Fibroblast of lung (primary cell): ENCODE data around the gene KIAA2012. TPM values are rescaled to one million over a fixed set of nuclear protein-coding genes. Genes with fewer than 3 reads are reported as not detected.
A peak's percentile ranks its signal among the peaks of the same experiment; 100 is the strongest.

Source experiments
- DNase-seq, 2 donors: peaks; one replicate each; pipeline versions ENCODE4 v3.0.0 to v3.0.0-alpha.2; 2010; ENCODE audit warnings: low read depth in 2 of 2
- H2AFZ ChIP-seq: 2 replicates; pipeline ENCODE4 v1.5.1; 2012; ENCODE audit warnings: low read length, control low read depth, inconsistent platforms
- H3K27ac ChIP-seq: 2 replicates; pipeline ENCODE4 v1.5.1; 2011; ENCODE audit warnings: low read length, control low read depth; ENCODE audit not compliant: insufficient read depth
- H3K27me3 ChIP-seq: 2 replicates; pipeline ENCODE4 v1.5.1; 2011; ENCODE audit warnings: mild to moderate bottlenecking, low read length; ENCODE audit not compliant: control insufficient read depth, insufficient read depth
- H3K36me3 ChIP-seq: 2 replicates; pipeline ENCODE4 v1.5.1; 2011; ENCODE audit warnings: low read length; ENCODE audit not compliant: control insufficient read depth, insufficient read depth
- H3K4me1 ChIP-seq: 2 replicates; pipeline ENCODE4 v1.5.1; 2011; ENCODE audit warnings: low read length; ENCODE audit not compliant: control insufficient read depth, insufficient read depth; ENCODE audit errors: extremely low read depth
- H3K4me2 ChIP-seq: 2 replicates; pipeline ENCODE4 v1.5.1; 2011; ENCODE audit warnings: low read length, control low read depth; ENCODE audit not compliant: insufficient read depth; ENCODE audit errors: extremely low read depth
- H3K4me3 ChIP-seq, 4 experiments: fragments of 200-600 bp in 1 of 4; sonication (generic) in 1 of 4; replicated peaks in 1 of 4; 2 replicates each; pipeline ENCODE4 v1.5.1; 2011 to 2016; ENCODE audit warnings: low read length in 4 of 4, low read depth in 3 of 4, mild to moderate bottlenecking in 3 of 4, control low read depth in 2 of 4, inconsistent platforms in 1 of 4, mixed read lengths in 1 of 4; ENCODE audit not compliant: insufficient read depth in 1 of 4; ENCODE audit errors: control extremely low read depth in 1 of 4
- H3K79me2 ChIP-seq: 2 replicates; pipeline ENCODE4 v1.5.1; 2012; ENCODE audit warnings: mild to moderate bottlenecking, low read length, inconsistent platforms; ENCODE audit not compliant: control insufficient read depth, insufficient read depth
- H3K9ac ChIP-seq: 2 replicates; pipeline ENCODE4 v1.5.1; 2011; ENCODE audit warnings: mild to moderate bottlenecking, low read length, control low read depth; ENCODE audit not compliant: insufficient read depth
- H3K9me3 ChIP-seq: 2 replicates; pipeline ENCODE4 v1.5.1; 2012; ENCODE audit warnings: low read depth, low read length; ENCODE audit not compliant: control insufficient read depth, insufficient read depth
- H4K20me1 ChIP-seq: 2 replicates; pipeline ENCODE4 v1.5.1; 2011; ENCODE audit warnings: low read length; ENCODE audit not compliant: control insufficient read depth, insufficient read depth; ENCODE audit errors: extremely low read depth
- EZH2 ChIP-seq: IDR thresholded peaks from 2 replicates; pipeline ENCODE4 v1.5.1; 2012; ENCODE audit warnings: low read length, control low read depth, mild to moderate bottlenecking; ENCODE audit errors: missing control alignments
- polyA plus RNA-seq, 2 donors: library from polyadenylated mRNA; depleted of rRNA in 1 of 2; stranded (reverse) in 1 of 2; unstranded in 1 of 2; fragments of >200 nt; gene quantifications; 2 replicates each; pipeline ENCODE4 v1.2.1, GENCODE V29; 2011 to 2012; ENCODE audit warnings: missing spikeins in 1 of 2
- total RNA-seq: library from RNA; depleted of rRNA; stranded (reverse); fragments of >200 nt; gene quantifications from 2 replicates; pipeline ENCODE4 v1.2.1, GENCODE V29; 2014
- TF ChIP-seq, protein P1 (sequence below), 2 donors: IDR thresholded peaks in 1 of 2; conservative IDR thresholded peaks in 1 of 2; 1 replicate in 1 of 2; 2 replicates in 1 of 2; pipeline ENCODE4 v1.5.1; 2011 to 2012; ENCODE audit warnings: low read length in 2 of 2, control low read depth in 1 of 2, inconsistent platforms in 1 of 2, low read depth in 1 of 2, mild to moderate bottlenecking in 1 of 2

The KIAA2012 gene
- total and polyA plus RNA-seq, 2 donors (not counting 1 experiment from before 2014, with no cell fraction given), result 0.09 TPM; not detected in 1

GRCh38 chr2:202184557-202184956, 111.5 kb downstream of the KIAA2012 start:
- H4K20me1 ChIP-seq, result no peaks in the 10 kb centered on the region

DNA sequence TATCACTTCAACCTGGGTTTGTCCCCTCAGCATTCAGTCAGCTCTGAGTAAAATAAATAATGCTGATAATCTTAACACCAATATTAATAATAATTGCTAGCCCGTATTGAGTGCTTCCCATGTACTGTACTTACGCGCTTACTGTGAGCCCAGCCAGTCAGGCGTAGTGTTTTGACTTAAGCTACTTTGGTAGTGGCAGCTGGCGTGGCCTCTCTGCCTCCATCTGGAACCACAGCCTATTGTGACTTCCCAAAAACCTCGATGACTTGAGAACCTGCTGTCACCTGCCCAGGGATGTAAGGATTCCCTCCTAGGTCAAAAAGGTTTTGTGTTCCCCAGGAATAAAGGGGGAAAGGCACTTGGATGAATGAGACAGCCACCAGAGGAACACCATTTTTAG, 112.1 kb downstream of the KIAA2012 start:
- TF ChIP-seq EZH2, result no peak
- TF ChIP-seq, protein P1, sequence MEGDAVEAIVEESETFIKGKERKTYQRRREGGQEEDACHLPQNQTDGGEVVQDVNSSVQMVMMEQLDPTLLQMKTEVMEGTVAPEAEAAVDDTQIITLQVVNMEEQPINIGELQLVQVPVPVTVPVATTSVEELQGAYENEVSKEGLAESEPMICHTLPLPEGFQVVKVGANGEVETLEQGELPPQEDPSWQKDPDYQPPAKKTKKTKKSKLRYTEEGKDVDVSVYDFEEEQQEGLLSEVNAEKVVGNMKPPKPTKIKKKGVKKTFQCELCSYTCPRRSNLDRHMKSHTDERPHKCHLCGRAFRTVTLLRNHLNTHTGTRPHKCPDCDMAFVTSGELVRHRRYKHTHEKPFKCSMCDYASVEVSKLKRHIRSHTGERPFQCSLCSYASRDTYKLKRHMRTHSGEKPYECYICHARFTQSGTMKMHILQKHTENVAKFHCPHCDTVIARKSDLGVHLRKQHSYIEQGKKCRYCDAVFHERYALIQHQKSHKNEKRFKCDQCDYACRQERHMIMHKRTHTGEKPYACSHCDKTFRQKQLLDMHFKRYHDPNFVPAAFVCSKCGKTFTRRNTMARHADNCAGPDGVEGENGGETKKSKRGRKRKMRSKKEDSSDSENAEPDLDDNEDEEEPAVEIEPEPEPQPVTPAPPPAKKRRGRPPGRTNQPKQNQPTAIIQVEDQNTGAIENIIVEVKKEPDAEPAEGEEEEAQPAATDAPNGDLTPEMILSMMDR (conservative IDR thresholded peaks at IDR 0.05 in 1 of 2, IDR thresholded peaks at IDR 0.05 in 1 of 2; ENCODE audit: low read depth in 1 of 2, low read length in 2 of 2), result no peak
- no peak overlapping the region for H3K27ac ChIP-seq
- no peaks in the 10 kb centered on the region for H3K27me3 ChIP-seq
- H3K4me3 ChIP-seq, result no peak overlapping the region
- H3K9ac ChIP-seq, result no peak overlapping the region
- no peaks in the 10 kb centered on the region for H3K36me3 ChIP-seq
- no peaks in the 10 kb centered on the region for H3K9me3 ChIP-seq
- no peak overlapping the region for H3K4me2 ChIP-seq
- no peak for DNase-seq
- peaks cover 2% of the 10 kb centered on the region for H3K4me1 ChIP-seq
- H4K20me1 ChIP-seq, result no peaks in the 10 kb centered on the region
- no peak overlapping the region for H2AFZ ChIP-seq
- H3K79me2 ChIP-seq, result no peaks in the 10 kb centered on the region

More at GRCh38 chr2:202184557-202184956, 111.5 kb downstream of the KIAA2012 start:
- Histone ChIP-seq H3K4me2 (no peak overlapping the region), H3K9me3 (no peaks in the 10 kb centered on the region), H3K27ac (no peak overlapping the region), H2AFZ (no peak overlapping the region), H3K9ac (no peak overlapping the region), H3K4me1 (peaks cover 2% of the 10 kb centered on the region), H3K4me3 (no peak overlapping the region), H3K27me3 (no peaks in the 10 kb centered on the region), H3K36me3 (no peaks in the 10 kb centered on the region), H3K79me2 (no peaks in the 10 kb centered on the region)
- TF ChIP-seq EZH2, result no peak
- TF ChIP-seq, protein P1 (conservative IDR thresholded peaks at IDR 0.05 in 1 of 2, IDR thresholded peaks at IDR 0.05 in 1 of 2; ENCODE audit: low read depth in 1 of 2, low read length in 2 of 2), result no peak
- no peak for DNase-seq

DNA sequence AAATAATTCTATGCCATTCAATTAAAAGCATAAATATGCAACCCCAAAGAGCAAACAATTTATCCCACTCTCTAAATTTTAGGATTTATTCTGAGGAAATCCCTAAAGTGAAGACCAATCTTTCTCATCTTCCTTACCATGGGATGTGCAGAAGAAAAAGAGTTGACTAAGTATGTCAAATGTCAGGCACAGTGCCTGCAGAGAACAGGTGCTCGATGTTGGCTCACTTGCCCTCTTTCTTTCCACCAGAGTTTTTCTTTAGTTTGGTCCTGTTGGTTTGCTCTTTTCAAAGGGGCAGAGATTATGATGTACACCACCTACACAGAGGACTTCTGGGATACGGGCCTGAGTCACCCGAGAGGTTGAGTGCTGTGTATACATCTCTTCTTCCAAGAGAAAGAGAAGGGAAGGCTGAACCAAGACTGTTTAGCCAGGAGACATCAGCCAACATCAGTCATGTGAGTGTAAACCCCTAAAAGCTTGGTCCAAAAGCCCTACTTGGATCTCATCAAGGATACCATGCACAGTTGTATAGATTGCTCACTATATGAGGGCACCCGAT, 113.7 kb downstream of the KIAA2012 start:
- Histone ChIP-seq H2AFZ (no peak overlapping the region), H3K27me3 (no peaks in the 10 kb centered on the region), H3K4me3 (no peak overlapping the region), H3K9ac (no peak overlapping the region), H4K20me1 (no peaks in the 10 kb centered on the region), H3K27ac (no peak overlapping the region), H3K79me2 (no peaks in the 10 kb centered on the region), H3K4me2 (no peak overlapping the region), H3K9me3 (no peaks in the 10 kb centered on the region), H3K36me3 (no peaks in the 10 kb centered on the region), H3K4me1 (peaks cover 2% of the 10 kb centered on the region)
- peak in 1 of 2 donors; percentile 20 for DNase-seq
- TF ChIP-seq, protein P1 (conservative IDR thresholded peaks at IDR 0.05 in 1 of 2, IDR thresholded peaks at IDR 0.05 in 1 of 2; ENCODE audit: low read depth in 1 of 2, low read length in 2 of 2), result no peak
- TF ChIP-seq EZH2, result no peak
